ENCODE results near the gene TRIM69.
"Not testable (repeated sequence)": the region's sequence is repeated elsewhere in the genome, so short reads cannot be mapped to it uniquely, and the experiment has no call there.

The TRIM69 gene

GRCh38 chr15:44763187-44763586 lies 26.9 kb downstream of the TRIM69 start:
- Histone ChIP-seq H3K4me1 (no peaks in the 10 kb centered on the region), H3K27ac (no peak overlapping the region), H3K9me3 (no peaks in the 10 kb centered on the region), H3K27me3 (no peaks in the 10 kb centered on the region), H3K36me3 (no peaks in the 10 kb centered on the region), H3K4me3 (no peak overlapping the region)
- intact Hi-C loops (cut with DNase I; ENCODE audit: low total_unique reads) = no loop called here
- no peak for TF ChIP-seq CTCF (IDR thresholded peaks at IDR 0.05)
- no peak for DNase-seq

GRCh38 chr15:44763848-44764247 lies 27.5 kb downstream of the TRIM69 start:
- no peaks in the 10 kb centered on the region for H3K27me3 ChIP-seq
- intact Hi-C loops (cut with DNase I; ENCODE audit: low total_unique reads) = no loop called here
- no peak for TF ChIP-seq CTCF (IDR thresholded peaks at IDR 0.05)
- no peaks in the 10 kb centered on the region for H3K9me3 ChIP-seq
- DNase-seq = no peak
- no peak overlapping the region for H3K4me3 ChIP-seq
- no peaks in the 10 kb centered on the region for H3K36me3 ChIP-seq
- no peak overlapping the region for H3K27ac ChIP-seq
- H3K4me1 ChIP-seq = no peaks in the 10 kb centered on the region

- DNase-seq = no peak
- Histone ChIP-seq H3K36me3 (no peaks in the 10 kb centered on the region), H3K4me1 (no peaks in the 10 kb centered on the region), H3K9me3 (no peaks in the 10 kb centered on the region), H3K4me3 (no peak overlapping the region), H3K27ac (no peak overlapping the region), H3K27me3 (no peaks in the 10 kb centered on the region)
- no peak for TF ChIP-seq CTCF (IDR thresholded peaks at IDR 0.05)
- intact Hi-C loops (cut with DNase I; ENCODE audit: low total_unique reads) = no loop called here
These were observed 28.7 kb downstream of the TRIM69 start for GRCh38 chr15:44765036-44765435.

GRCh38 chr15:44769521-44769920 lies 33.2 kb downstream of the TRIM69 start:
- no peaks in the 10 kb centered on the region for H3K36me3 ChIP-seq
- H3K27ac ChIP-seq = no peak overlapping the region
- H3K27me3 ChIP-seq = no peaks in the 10 kb centered on the region
- intact Hi-C loops (cut with DNase I; ENCODE audit: low total_unique reads) = no loop called here
- peaks cover 0 to 9% (median 6%) of the 10 kb centered on the region in 3 donors for H3K9me3 ChIP-seq
- TF ChIP-seq CTCF (IDR thresholded peaks at IDR 0.05) = no peak
- DNase-seq = no peak
- no peak overlapping the region for H3K4me3 ChIP-seq
- no peaks in the 10 kb centered on the region for H3K4me1 ChIP-seq

GRCh38 chr15:44770715-44771114 lies 34.4 kb downstream of the TRIM69 start:
- intact Hi-C loops (cut with DNase I; ENCODE audit: low total_unique reads); H3K9me3 ChIP-seq; H3K36me3 ChIP-seq; H3K4me3 ChIP-seq; DNase-seq; H3K4me1 ChIP-seq; H3K27ac ChIP-seq; H3K27me3 ChIP-seq: not testable (repeated sequence)

- peaks cover 0 to 4% (median 3%) of the 10 kb centered on the region in 3 donors for H3K9me3 ChIP-seq
- intact Hi-C loops (cut with DNase I; ENCODE audit: low total_unique reads) = no loop called here
- H3K36me3 ChIP-seq = no peaks in the 10 kb centered on the region
- DNase-seq = no peak
- no peak overlapping the region for H3K4me3 ChIP-seq
- no peaks in the 10 kb centered on the region for H3K4me1 ChIP-seq
- H3K27ac ChIP-seq = no peak overlapping the region
- no peak for TF ChIP-seq CTCF (IDR thresholded peaks at IDR 0.05)
- H3K27me3 ChIP-seq = no peaks in the 10 kb centered on the region
These were observed 39.6 kb downstream of the TRIM69 start for GRCh38 chr15:44775953-44776352.
